HepG2 (cell line): Measurements from ENCODE around the gene ENTPD6.

Experiments used
- ATF7 ChIP-seq, 2 experiments: fragments of 450-650 bp in 1 of 2; sonication (generic) in 1 of 2; formaldehyde crosslinking in 1 of 2; IDR thresholded peaks; 2 replicates each; pipeline versions ENCODE4 v1.4.0 to v1.6.1; 2016 to 2020; ENCODE audit warnings: antibody characterized with exemption in 1 of 2, mild to moderate bottlenecking in 1 of 2, missing genetic modification reagents in 1 of 2
- POLR2A ChIP-seq, 2 experiments: IDR thresholded peaks; 2 replicates each; pipeline ENCODE4 v1.6.1; 2011; ENCODE audit warnings: low read depth in 2 of 2, low read length in 2 of 2, mild to moderate bottlenecking in 1 of 2, moderate library complexity in 1 of 2; ENCODE audit not compliant: insufficient read depth in 1 of 2
- POLR2AphosphoS5 ChIP-seq: IDR thresholded peaks from 2 replicates; pipeline ENCODE4 v1.6.1; 2012; ENCODE audit warnings: low read depth, low read length

DNA sequence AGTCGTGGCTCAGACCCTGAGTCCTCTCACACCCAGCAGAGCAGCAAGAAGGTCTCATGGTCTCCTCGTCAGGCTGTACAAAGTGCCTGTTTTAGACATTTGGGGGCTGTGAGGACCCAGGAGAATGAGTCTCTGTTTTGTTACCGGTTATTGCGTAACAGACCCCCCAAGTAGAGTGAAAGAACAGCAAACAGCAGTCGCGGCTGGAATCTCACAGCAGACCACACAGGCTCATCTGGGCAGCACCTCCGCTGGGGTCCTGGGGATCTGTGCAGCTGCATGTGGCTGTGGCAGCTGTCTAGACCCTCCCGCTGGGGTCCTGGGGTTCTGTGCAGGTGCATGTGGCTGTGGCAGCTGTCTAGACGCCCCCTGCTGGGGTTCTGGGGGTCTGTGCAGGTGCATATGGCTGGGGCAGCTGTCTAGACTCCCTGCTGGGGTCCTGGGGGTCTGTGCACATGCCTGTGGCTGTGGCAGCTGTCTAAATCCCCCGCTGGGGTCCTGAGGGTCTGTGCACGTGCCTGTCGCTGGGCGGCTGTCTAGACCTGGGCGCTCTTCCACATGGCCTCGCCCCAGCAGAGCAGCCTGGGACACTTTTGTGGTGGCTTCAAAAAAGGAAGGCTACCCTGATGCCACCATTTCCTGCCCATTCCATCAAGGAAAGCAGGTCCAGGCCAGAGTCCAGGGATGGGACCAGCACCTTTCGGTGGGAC, 24.7 kb downstream of the ENTPD6 start:
- 0 out of 4 replicates have a peak, but pooled peaks of 1 of the 2 experiments have one; percentile 17 for TF ChIP-seq POLR2A (IDR thresholded peaks at IDR 0.05; ENCODE audit: insufficient read depth in 1 of 2, low read depth in 2 of 2, low read length in 2 of 2)
- TF ChIP-seq ATF7 (IDR thresholded peaks at IDR 0.05): no peak
- no peak for TF ChIP-seq ATF7 (CRISPR knock-in tag; IDR thresholded peaks at IDR 0.05)
- TF ChIP-seq POLR2AphosphoS5: no peak
